Testis (tissue), 2 donors: Measurements from ENCODE around the gene ALDOB.

Source experiments
- CTCF ChIP-seq, 3 experiments: fragments of 450-650 bp in 2 of 3; fragments of 200-600 bp in 1 of 3; sonication (generic) in 1 of 3; IDR thresholded peaks; one replicate each; pipeline ENCODE4 v1.5.1; 2016 to 2019; ENCODE audit warnings: antibody characterized with exemption in 3 of 3, mild to moderate bottlenecking in 2 of 3, moderate library complexity in 1 of 3
- POLR2A ChIP-seq: fragments of 450-650 bp; IDR thresholded peaks from one replicate; pipeline ENCODE4 v1.6.1; 2017; ENCODE audit warnings: antibody characterized with exemption, mild to moderate bottlenecking, moderate library complexity

DNA sequence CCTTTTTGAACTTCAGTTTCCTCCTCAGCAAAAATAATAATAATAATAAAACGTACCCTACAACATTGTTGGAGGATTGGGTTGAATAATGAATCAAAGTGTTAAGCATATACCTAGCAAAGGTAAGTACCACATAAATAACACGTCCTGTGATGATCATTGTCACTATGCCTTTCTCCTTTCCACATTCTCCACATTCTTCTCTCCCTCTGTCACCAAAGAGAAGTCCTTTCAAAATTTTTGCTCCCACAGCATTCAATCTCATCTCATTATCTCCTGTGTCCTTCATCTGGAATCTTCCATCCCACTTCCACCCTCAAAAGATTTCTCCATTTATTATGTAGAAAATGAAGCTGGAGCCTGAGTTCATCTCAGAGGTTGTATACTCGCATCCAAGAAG, 7.2 kb upstream of the ALDOB start:
- TF ChIP-seq CTCF (IDR thresholded peaks at IDR 0.05) (no peak), POLR2A (no peak)
